NCI-H2171 treated with DMSO at 0.1 percent for 48 hours (cell line): ENCODE measurements around the gene GRIK4.

Experiments used
- DNase-seq: peaks from one replicate; lab custom pipeline; 2025; lab: John Stamatoyannopoulos, UW

The GRIK4 gene

GRCh38 chr11:120707663-120708062, 196.1 kb downstream of the GRIK4 start:
- no peak for DNase-seq

GRCh38 chr11:120708511-120709183, 197.1 kb downstream of the GRIK4 start:
- no peak for DNase-seq

GRCh38 chr11:120709808-120710207, 198.3 kb downstream of the GRIK4 start:
- DNase-seq = no peak

GRCh38 chr11:120710354-120711131, 199.0 kb downstream of the GRIK4 start:
- no peak for DNase-seq

- no peak for DNase-seq
Observed at GRCh38 chr11:120712014-120712413, 200.5 kb downstream of the GRIK4 start.

- DNase-seq = no peak
Observed at GRCh38 chr11:120712881-120713280, 201.3 kb downstream of the GRIK4 start.

GRCh38 chr11:120713296-120713695, 201.7 kb downstream of the GRIK4 start:
- no peak for DNase-seq

- no peak for DNase-seq
Observed at GRCh38 chr11:120714438-120714837, 202.9 kb downstream of the GRIK4 start.

GRCh38 chr11:120715239-120715638, 203.7 kb downstream of the GRIK4 start:
- DNase-seq = no peak

- DNase-seq = no peak
Observed at GRCh38 chr11:120717042-120717441, 205.5 kb downstream of the GRIK4 start.

GRCh38 chr11:120717623-120718022, 206.1 kb downstream of the GRIK4 start:
- DNase-seq = no peak

GRCh38 chr11:120718171-120718570, 206.6 kb downstream of the GRIK4 start:
- DNase-seq = no peak

- DNase-seq = no peak
Observed at GRCh38 chr11:120719348-120719747, 207.8 kb downstream of the GRIK4 start.

- DNase-seq = no peak
Observed at GRCh38 chr11:120720760-120721159, 209.2 kb downstream of the GRIK4 start.

- DNase-seq = no peak
Observed at GRCh38 chr11:120722524-120722923, 211.0 kb downstream of the GRIK4 start.

- no peak for DNase-seq
Observed at GRCh38 chr11:120723751-120724150, 212.2 kb downstream of the GRIK4 start.

GRCh38 chr11:120727752-120728151, 216.2 kb downstream of the GRIK4 start:
- DNase-seq = no peak

- no peak for DNase-seq
Observed at GRCh38 chr11:120735035-120735434, 223.5 kb downstream of the GRIK4 start.

- DNase-seq = no peak
Observed at GRCh38 chr11:120738516-120739046, 227.0 kb downstream of the GRIK4 start.

GRCh38 chr11:120739780-120740179, 228.2 kb downstream of the GRIK4 start:
- DNase-seq = no peak

- DNase-seq = no peak
Observed at GRCh38 chr11:120740380-120740779, 228.8 kb downstream of the GRIK4 start.

- no peak for DNase-seq
Observed at GRCh38 chr11:120744016-120744994, 232.8 kb downstream of the GRIK4 start.
